ENCODE data around the gene CCM2. TPM values are rescaled to one million over a fixed set of nuclear protein-coding genes. Genes with fewer than 3 reads are reported as not detected.

CCM2 gene
- polyA plus RNA-seq, 2 of the 4 experiments (the other 2 are of a cell fraction) = 18.9 to 34.6 TPM

DNA sequence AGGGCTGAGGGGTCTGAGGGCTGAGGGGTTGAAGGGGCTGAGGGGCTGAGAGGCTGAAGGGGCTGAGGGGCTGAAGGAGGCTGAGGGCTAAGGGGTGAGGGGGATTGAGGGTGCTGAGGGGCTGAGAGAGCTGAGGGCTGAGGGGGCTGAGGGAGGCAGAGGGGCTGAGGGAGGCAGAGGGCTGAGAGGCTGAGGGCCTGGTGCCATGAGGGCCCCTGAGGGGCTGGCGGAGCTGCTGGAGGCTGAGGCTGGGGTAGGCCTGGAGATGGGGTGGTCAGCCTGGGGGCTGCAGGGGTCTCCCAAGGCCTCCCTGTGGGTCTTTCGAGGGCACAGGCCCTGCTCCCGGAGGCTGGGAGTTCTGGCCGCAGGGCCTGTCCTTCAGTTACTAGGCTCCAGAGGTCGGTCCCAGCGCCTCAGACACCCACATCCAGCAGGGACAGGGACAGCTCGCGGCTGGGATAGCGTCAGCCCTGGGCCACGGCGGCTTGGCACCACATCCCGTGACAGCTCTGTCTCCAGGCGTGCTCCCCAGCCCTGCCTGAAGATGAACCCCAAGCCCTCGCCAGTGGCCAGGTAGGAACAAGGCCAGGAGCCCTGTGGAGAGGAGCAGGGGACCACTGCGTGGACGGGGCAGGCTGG is 38.0 kb upstream of the CCM2 start:
- WGBS (ENCODE audit: missing lambda C conversion rate) = 57% methylated on average over 10 of the region's 16 CpGs
- ATAC-seq = peak; percentile 18 to 25; a peak in 4 of 6 replicates
- ChIA-PET POLR2A (no interaction called here), CTCF (interaction anchor here (0.8 to 1.5 kb wide), 2 partner anchors 12 to 584 kb away, joined by 3 to 5 read pairs; no protein-coding TSS in a partner anchor)
- H3K27ac ChIP-seq = no peak overlapping the region
- no peaks in the 10 kb centered on the region for H3K9me3 ChIP-seq
- no peak overlapping the region for H3K4me3 ChIP-seq
- no peak for FAIRE-seq
- TF ChIP-seq E2F6 (IDR thresholded peaks at IDR 0.05; ENCODE audit: borderline replicate concordance, low read depth) = no peak
- no peak for TF ChIP-seq POLR2AphosphoS2 (conservative IDR thresholded peaks at IDR 0.05; ENCODE audit: low read length)
- DNase-seq (ENCODE audit: low read depth in 1 of 2, low spot score in 1 of 2) = no peak
- no peaks in the 10 kb centered on the region for H3K4me1 ChIP-seq
- H3K4me2 ChIP-seq = no peak overlapping the region

- no peak for DNase-seq (ENCODE audit: low read depth in 1 of 2, low spot score in 1 of 2)
- Histone ChIP-seq H3K4me2 (no peak overlapping the region), H3K4me1 (no peaks in the 10 kb centered on the region), H3K4me3 (no peak overlapping the region), H3K9me3 (no peaks in the 10 kb centered on the region), H3K27ac (no peak overlapping the region)
- 92% methylated on average over 47 of the region's 76 CpGs for WGBS (ENCODE audit: missing lambda C conversion rate)
- TF ChIP-seq EP300 (IDR thresholded peaks at IDR 0.05) (no peak), KDM1A (IDR thresholded peaks at IDR 0.05; ENCODE audit: low read depth) (no peak), EHF (CRISPR knock-in tag; IDR thresholded peaks at IDR 0.05) (no peak), NR3C1 (IDR thresholded peaks at IDR 0.05) (no peak), SMC3 (IDR thresholded peaks at IDR 0.05) (no peak), GATA3 (IDR thresholded peaks at IDR 0.05; ENCODE audit: borderline replicate concordance) (no peak), MAZ (IDR thresholded peaks at IDR 0.05; ENCODE audit: borderline replicate concordance, low read depth, low read length) (no peak), PBX3 (IDR thresholded peaks at IDR 0.05) (no peak), ZSCAN20 (CRISPR knock-in tag; IDR thresholded peaks at IDR 0.05) (no peak), BHLHE40 (IDR thresholded peaks at IDR 0.05; ENCODE audit: low read depth, low read length) (no peak), E2F6 (IDR thresholded peaks at IDR 0.05; ENCODE audit: borderline replicate concordance, low read depth) (no peak)
- TF ChIP-seq, protein P1, sequence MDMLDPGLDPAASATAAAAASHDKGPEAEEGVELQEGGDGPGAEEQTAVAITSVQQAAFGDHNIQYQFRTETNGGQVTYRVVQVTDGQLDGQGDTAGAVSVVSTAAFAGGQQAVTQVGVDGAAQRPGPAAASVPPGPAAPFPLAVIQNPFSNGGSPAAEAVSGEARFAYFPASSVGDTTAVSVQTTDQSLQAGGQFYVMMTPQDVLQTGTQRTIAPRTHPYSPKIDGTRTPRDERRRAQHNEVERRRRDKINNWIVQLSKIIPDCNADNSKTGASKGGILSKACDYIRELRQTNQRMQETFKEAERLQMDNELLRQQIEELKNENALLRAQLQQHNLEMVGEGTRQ (IDR thresholded peaks at IDR 0.05) = no peak
- TF ChIP-seq, protein P2, sequence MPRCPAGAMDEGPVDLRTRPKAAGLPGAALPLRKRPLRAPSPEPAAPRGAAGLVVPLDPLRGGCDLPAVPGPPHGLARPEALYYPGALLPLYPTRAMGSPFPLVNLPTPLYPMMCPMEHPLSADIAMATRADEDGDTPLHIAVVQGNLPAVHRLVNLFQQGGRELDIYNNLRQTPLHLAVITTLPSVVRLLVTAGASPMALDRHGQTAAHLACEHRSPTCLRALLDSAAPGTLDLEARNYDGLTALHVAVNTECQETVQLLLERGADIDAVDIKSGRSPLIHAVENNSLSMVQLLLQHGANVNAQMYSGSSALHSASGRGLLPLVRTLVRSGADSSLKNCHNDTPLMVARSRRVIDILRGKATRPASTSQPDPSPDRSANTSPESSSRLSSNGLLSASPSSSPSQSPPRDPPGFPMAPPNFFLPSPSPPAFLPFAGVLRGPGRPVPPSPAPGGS (IDR thresholded peaks at IDR 0.05) = no peak
- TF ChIP-seq, protein P3, sequence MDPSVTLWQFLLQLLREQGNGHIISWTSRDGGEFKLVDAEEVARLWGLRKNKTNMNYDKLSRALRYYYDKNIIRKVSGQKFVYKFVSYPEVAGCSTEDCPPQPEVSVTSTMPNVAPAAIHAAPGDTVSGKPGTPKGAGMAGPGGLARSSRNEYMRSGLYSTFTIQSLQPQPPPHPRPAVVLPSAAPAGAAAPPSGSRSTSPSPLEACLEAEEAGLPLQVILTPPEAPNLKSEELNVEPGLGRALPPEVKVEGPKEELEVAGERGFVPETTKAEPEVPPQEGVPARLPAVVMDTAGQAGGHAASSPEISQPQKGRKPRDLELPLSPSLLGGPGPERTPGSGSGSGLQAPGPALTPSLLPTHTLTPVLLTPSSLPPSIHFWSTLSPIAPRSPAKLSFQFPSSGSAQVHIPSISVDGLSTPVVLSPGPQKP (IDR thresholded peaks at IDR 0.05; ENCODE audit: low read depth, low read length) = no peak
- ChIA-PET CTCF (interaction anchor here (1.5 to 3.4 kb wide), 2 partner anchors 11 kb away, joined by 5 to 21 read pairs; no protein-coding TSS in a partner anchor), POLR2A (no interaction called here)
- no peak for FAIRE-seq
- no peak; a peak in 1 of 6 replicates for ATAC-seq
Observed at GRCh38 chr7:44962483-44963251, 37.3 kb upstream of the CCM2 start.

All from A549 (cell line).